Left ventricle myocardium inferior (tissue), 1 donor: ENCODE results near the gene VEZT. TPM values are rescaled to one million over a fixed set of nuclear protein-coding genes. Genes with fewer than 3 reads are reported as not detected.

ENCODE experiments used
- DNase-seq: peaks from one replicate; pipeline ENCODE4 v3.0.0-alpha.2; 2020
- H3K27ac ChIP-seq: fragments of 200-600 bp; replicated peaks from 2 replicates; pipeline ENCODE4 v1.8.0; 2021
- H3K27me3 ChIP-seq: fragments of 200-600 bp; 2 replicates; pipeline ENCODE4 v1.8.0; 2021; ENCODE audit warnings: low read depth
- H3K36me3 ChIP-seq: fragments of 200-600 bp; 2 replicates; pipeline ENCODE4 v1.8.0; 2021
- H3K4me1 ChIP-seq: fragments of 200-600 bp; 2 replicates; pipeline ENCODE4 v1.8.0; 2021
- H3K4me3 ChIP-seq: fragments of 200-600 bp; 2 replicates; pipeline ENCODE4 v1.8.0; 2021; ENCODE audit warnings: mild to moderate bottlenecking, moderate library complexity
- H3K9me3 ChIP-seq: fragments of 200-600 bp; replicated peaks from 2 replicates; pipeline ENCODE4 v1.8.0; 2021
- intact Hi-C: fragments of 100-400 bp; cut with micrococcal nuclease; formaldehyde crosslinking; loops from one replicate; pipeline ENCODE4 v1.11.0; 2022
- total RNA-seq: library from RNA; stranded (reverse); fragmentation: NEBNext Ultra II Directional; extraction: Animal tissue kit (Norgen Biotek cat#: 25700); gene quantifications from one replicate; pipeline ENCODE4 v1.2.1, GENCODE V29; 2021
- TF ChIP-seq, protein P1 (sequence below): fragments of 200-600 bp; IDR thresholded peaks from 2 replicates; pipeline ENCODE4 v1.8.0; 2021; ENCODE audit warnings: antibody characterized with exemption, mild to moderate bottlenecking, borderline replicate concordance
- donor health status: DM: no; HTN: yes; CAD: no; lungs with severe emphysema.

The VEZT gene
- total RNA-seq, 1 donor from 2014 or later = 66.1 TPM

DNA sequence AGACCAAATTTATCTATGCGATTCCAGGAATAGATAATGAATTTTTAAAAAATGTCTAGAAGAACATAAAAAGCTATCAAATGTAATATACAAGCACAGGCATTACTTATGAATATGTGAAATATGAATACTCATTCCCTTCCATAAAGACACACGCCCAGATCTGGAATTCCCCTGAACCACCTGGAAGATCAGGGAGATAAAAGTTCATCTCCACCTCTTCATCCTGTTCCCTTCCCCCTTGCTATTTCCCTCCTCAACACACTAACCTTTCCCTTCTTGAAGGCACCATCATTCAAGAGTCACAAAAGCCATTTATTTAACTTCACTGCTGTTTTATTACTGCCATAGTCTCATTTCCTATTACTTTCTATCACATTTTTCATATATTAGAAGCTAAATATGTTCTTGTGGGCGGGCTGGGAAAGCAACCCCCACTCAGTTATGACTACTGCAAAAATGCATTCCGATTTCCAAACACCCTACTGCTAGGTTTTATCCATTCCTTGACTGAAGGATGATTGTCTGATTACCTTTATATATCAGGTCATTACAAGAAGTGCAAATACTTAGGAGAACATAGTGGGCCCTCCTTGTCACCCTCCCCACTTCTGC is 16.4 kb upstream of the VEZT start:
- DNase-seq = no peak
- Histone ChIP-seq H3K36me3 (no peaks in the 10 kb centered on the region), H3K9me3 (no peaks in the 10 kb centered on the region), H3K4me1 (peaks cover 60% of the 10 kb centered on the region), H3K27me3 (no peaks in the 10 kb centered on the region), H3K27ac (peak overlapping the region; percentile 39), H3K4me3 (no peak overlapping the region)
- intact Hi-C loops = no loop called here
- TF ChIP-seq, protein P1, sequence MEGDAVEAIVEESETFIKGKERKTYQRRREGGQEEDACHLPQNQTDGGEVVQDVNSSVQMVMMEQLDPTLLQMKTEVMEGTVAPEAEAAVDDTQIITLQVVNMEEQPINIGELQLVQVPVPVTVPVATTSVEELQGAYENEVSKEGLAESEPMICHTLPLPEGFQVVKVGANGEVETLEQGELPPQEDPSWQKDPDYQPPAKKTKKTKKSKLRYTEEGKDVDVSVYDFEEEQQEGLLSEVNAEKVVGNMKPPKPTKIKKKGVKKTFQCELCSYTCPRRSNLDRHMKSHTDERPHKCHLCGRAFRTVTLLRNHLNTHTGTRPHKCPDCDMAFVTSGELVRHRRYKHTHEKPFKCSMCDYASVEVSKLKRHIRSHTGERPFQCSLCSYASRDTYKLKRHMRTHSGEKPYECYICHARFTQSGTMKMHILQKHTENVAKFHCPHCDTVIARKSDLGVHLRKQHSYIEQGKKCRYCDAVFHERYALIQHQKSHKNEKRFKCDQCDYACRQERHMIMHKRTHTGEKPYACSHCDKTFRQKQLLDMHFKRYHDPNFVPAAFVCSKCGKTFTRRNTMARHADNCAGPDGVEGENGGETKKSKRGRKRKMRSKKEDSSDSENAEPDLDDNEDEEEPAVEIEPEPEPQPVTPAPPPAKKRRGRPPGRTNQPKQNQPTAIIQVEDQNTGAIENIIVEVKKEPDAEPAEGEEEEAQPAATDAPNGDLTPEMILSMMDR = no peak

DNA sequence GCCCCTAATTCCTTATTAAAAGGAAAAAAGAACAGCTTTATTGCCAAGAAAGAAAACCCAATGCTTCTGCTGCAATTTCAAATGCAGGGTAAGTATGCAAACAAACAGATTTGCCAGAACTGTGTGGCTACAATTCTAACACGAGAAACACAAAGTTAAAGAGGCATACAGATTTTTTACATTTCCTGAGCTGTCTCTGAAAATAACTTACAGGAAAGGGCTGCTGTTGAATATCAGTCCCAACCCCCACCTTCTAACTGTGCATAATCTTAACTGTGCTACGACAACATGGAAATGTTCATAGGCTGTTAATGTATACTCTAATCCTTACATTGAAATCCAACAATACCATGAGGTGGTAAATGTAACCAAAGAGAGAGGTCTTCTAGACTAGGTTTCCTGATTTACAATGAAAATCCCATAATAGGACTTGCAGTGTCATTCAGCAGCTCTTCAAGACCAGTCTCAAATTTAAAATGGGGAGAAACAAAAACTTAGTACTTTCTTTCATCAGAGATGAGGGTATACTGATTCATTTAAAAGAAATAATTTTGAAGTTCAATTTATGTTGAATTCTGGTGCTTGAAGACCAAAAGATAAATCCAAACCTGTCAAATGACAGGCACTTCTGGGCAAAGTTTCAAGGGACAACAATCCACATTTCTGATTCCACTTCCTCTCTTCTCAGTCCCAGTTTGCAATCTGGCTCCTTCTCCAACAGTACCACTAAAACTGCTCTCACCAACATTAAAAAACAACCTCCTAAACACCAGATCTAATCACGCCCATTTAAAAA is 14.7 kb upstream of the VEZT start:
- no peak for DNase-seq
- peak overlapping the region; percentile 1 for H3K4me3 ChIP-seq

DNA sequence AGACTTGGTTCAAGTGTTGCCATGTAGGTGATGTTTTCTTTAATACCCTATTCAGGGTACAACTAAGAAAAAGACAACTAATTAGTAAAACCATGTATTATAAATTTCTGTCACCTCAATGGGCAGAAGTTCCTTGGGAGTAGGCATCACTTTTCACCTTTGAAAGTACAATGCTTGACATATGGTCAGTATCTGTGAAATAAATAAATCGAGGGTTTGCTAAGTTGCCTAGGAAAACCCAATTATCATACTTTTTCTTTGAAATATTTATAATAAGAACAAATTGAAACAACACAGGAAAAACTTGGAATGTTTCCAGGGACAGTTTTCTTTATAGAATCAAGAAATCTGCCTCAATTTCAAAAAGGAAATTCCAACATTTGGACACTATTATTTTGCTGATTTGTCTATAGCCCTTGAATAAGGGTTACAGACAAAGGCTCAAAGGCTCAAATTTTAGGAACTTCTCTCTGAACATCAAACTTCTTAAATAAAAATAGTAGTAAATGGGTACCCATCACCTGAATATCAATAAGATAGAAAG is 14.0 kb upstream of the VEZT start:
- TF ChIP-seq, protein P1 = no peak
- DNase-seq = no peak
- no peak overlapping the region for H3K4me3 ChIP-seq
- H3K27me3 ChIP-seq = no peaks in the 10 kb centered on the region
- H3K27ac ChIP-seq = peak overlapping the region; percentile 71
- peaks cover 3% of the 10 kb centered on the region for H3K36me3 ChIP-seq
- intact Hi-C loops = no loop called here
- no peaks in the 10 kb centered on the region for H3K9me3 ChIP-seq
- peaks cover 62% of the 10 kb centered on the region for H3K4me1 ChIP-seq

More for the DNA sequence above, 14.7 kb upstream of the VEZT start:
- no peaks in the 10 kb centered on the region for H3K9me3 ChIP-seq
- no peaks in the 10 kb centered on the region for H3K36me3 ChIP-seq
- H3K27me3 ChIP-seq = no peaks in the 10 kb centered on the region
- TF ChIP-seq, protein P1 = no peak
- intact Hi-C loops = no loop called here
- H3K4me1 ChIP-seq = peaks cover 62% of the 10 kb centered on the region
- peak overlapping the region; percentile 71 for H3K27ac ChIP-seq

DNA sequence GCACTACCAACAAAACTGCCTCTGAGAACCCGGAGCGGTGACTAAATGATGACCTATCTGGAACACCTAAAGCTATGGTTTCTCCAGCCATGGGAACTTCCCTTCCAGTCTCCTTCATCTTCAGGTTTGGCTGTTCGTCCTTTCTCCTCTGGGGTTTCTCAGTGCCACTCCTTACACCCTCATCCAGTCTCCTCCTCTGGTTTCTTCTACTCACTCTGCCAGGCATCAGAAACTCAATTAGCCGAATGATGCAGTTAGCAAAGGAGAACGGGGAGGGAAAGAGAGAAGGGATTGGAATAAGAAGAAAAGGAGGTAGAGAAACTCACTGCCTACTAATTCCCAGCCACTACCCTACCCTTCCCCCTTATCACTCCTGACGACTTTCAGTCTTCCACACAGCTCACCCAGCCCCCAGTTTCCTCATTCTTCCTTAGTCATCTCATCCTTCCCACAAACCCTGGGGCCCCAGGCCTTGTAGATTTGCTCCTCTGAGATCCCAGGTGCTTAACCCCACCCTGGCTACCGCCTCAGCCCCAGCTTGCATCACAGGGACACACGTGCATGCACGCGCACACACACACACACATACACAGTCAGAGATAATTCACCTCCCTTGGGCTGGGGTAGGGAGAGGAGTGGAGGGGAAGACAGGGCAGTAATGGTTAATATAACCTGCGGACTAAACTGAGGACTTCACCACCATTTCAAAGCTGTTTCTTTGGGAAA is 13.3 kb upstream of the VEZT start:
- TF ChIP-seq, protein P1 = no peak
- peak overlapping the region; percentile 71 for H3K27ac ChIP-seq
- DNase-seq = no peak
- H3K9me3 ChIP-seq = no peaks in the 10 kb centered on the region
- no peak overlapping the region for H3K4me3 ChIP-seq
- intact Hi-C loops = no loop called here
- H3K4me1 ChIP-seq = peaks cover 62% of the 10 kb centered on the region
- peaks cover 3% of the 10 kb centered on the region for H3K36me3 ChIP-seq
- no peaks in the 10 kb centered on the region for H3K27me3 ChIP-seq

DNA sequence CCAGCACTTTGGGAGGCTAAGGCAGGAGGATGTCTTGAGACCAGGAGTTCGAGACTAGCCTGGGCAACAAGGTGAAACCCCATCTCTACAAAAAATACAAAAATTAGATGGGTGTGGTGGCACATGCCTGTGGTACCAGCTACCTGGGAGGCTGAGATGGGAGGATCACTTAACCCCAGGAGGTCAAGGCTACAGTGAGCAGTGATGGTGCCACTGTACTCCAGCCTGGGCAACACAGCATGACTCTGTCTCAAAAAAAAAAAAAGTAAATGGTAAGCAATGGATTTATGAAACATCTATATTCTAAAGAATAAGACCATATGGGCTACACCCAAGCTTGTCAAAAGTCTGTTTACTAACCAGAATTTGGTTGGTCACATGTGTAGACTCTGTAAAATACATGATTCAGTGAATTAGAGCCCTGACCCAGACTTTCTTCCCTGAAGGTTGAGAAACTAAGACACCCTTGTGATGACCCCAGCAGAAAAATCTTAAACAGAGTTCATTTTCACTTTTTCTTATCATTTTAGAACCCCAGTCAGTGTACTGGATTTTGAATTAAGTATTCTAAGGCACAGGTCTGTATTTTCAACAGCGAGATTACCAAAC is 12.5 kb upstream of the VEZT start:
- DNase-seq = no peak
- H3K36me3 ChIP-seq = peaks cover 3% of the 10 kb centered on the region
- no peaks in the 10 kb centered on the region for H3K9me3 ChIP-seq
- TF ChIP-seq, protein P1 = no peak
- H3K27me3 ChIP-seq = no peaks in the 10 kb centered on the region
- intact Hi-C loops = no loop called here
- peaks cover 60% of the 10 kb centered on the region for H3K4me1 ChIP-seq
- H3K4me3 ChIP-seq = no peak overlapping the region
- peak overlapping the region; percentile 71 for H3K27ac ChIP-seq
